Activated CD4-positive, alpha-beta T cell treated with anti-CD3 and anti-CD28 coated beads, Interleukin-2, amount 50 U/mL, for 16 hours (primary cell): ENCODE results near the gene SETD7.

Source experiments
- DNase-seq: peaks from one replicate; pipeline ENCODE4 v3.0.0-alpha.2; 2020

The SETD7 gene

DNA sequence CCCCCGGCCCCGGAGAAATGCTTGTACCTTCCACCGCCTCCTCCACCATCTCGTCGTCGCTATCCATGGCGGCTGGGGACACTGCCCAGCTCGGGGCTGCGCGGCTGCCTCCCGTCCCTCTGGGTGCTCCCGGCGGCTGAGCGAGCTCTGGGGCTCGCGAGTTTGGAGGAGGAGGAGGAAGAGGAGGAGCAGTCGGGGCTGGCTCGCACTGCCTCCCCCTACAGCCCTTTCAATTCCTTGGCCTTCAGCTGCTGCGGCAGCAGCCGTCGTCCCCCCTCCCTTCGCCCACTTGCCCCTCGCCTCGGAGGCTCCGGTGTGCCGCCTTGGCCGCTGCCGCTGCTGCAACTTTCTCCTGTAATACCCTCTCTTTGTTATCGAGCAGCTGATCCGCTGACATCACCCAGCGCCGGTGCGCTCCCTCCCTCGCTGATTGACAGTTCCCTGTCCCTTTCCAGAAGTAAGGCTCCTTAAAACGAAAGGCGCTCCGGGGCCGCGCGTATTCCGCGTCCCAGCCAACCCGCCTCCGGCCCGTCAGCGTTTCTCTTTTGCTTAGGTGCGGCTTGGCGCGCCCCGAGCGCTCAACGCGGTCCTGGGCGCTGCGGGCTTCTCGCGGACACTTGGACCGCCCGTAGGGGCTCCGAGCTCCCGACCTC lies at the start of gene SETD7:
SETD7 (minus strand) TSS at position 149 of the 653 bp plus-strand sequence; CDS start at position 67, 82 bp downstream.
- DNase-seq: peak; percentile 67

DNA sequence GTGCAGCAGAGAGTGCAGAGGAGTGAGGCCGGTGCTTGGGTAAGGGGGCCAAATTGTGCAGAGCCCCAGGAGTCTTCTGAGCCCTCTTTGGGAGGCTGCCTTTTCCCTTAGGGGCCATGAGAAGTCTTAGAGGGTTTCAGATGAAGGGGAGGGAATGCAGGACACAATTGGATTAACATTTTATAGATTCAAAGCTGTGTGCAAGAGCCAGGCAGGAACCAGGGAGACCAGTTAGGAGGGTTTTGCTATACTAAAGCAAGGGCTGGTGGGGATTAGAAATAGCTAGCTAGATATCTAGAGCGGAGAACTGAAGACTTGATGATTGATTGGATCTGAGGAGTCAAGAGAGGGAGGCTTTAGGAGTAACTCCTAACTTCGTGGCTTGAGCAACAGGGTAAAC lies 49.5 kb upstream of the SETD7 start:
- no peak for DNase-seq

DNA sequence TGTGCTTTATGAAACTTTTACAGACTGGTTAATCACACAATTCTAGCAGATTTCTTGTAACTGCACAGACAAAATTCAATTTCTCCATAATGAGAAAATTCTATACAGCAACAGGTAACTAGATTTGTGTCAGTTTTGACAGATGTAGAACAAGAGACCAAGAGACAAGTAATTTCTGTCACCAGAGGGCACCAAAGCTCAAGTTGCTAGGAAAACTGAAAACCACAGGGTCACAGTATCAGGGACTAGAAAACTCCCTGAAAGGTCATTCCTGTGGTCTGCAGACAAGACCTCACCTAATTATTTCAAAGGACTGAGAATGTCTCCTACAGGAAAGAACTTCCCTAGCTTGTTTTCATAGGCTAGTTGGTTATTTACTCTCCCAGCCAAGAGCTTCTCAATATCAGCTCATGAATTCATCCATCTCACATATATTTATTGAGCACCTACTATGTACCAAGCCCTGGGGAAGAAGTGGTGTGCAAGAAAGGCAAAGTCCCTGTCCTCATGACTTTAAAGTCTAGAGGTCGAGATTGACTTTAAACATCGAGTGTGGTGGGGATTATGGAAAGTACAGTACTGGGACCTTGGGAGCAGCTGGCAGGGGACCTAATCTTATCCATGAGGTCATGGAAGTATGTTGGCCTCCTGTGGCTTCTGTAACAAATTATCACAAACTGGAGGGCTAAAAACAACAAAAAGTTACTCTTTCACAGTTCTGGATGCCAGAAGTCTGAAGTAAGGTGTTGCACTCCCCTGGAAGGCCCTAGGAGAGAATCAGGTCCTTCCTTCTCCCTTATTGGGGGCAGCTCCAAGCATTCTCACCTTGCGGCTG lies 47.8 kb upstream of the SETD7 start:
- DNase-seq: peak; percentile 58

DNA sequence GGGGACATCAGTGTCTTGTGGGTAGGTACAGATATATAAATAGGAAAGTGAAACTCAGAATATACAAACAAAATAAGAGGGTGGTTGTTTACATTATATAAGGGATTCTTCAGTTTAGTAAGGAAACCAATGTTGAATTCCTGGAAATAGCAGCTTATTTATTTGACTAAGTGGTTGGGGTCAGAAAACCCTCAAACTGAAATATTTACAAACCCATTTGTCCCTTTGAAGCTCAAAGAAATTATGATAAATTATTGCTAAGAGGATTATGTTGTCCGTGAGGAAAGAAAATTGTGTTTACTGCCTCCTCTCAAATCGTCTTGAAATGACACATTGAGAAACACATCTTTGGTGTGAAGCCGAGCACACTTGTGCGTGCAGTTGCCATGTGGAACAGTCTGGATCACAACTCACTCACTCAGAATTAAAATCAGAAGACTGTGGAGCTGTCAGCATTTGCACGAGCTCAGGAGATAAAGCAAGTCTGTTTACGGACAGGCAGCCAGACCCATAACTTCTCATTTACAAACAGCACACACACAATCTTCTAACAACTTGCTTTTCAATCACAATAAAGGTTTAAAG lies 46.8 kb upstream of the SETD7 start:
- no peak for DNase-seq

GRCh38 chr4:139600662-139601061 lies 44.6 kb upstream of the SETD7 start:
- no peak for DNase-seq

DNA sequence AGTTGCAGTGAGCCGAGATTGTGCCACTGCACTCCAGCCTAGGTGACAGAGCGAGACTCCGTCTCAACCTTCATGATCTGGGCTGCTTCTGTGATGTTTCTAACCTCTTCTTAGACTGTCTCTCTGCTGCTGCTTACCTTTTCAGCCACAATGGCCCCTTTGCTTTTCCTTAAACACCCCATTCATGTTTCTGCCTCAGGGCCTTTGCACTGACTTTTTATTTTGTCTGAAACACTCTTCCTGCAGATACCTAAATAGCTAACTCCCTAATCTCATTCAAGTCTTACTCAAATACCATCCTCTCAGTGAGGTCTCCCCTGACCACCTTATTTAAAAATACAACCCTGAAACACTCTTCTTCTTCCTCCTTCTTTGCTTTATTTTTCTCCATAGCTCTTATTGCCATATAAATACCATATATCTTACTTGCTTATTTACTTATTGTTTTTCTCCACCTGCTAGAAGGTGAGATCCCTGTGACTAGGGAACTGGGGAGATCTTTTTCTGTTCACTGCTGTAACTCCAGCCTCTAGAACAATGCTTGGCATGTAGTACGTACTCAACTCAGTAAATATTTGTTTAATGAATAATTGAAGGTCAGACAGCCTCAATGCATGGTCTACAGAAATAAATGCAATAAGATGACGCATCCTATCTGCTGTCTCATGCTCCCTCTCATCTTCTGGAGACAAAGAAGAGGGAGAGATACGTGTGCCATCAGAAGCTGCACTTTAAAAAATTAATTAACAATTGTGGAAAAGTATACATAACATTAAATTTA lies 43.8 kb upstream of the SETD7 start:
- no peak for DNase-seq

GRCh38 chr4:139599076-139599475 lies 43.1 kb upstream of the SETD7 start:
- no peak for DNase-seq

GRCh38 chr4:139596684-139597279 lies 40.8 kb upstream of the SETD7 start:
- no peak for DNase-seq

DNA sequence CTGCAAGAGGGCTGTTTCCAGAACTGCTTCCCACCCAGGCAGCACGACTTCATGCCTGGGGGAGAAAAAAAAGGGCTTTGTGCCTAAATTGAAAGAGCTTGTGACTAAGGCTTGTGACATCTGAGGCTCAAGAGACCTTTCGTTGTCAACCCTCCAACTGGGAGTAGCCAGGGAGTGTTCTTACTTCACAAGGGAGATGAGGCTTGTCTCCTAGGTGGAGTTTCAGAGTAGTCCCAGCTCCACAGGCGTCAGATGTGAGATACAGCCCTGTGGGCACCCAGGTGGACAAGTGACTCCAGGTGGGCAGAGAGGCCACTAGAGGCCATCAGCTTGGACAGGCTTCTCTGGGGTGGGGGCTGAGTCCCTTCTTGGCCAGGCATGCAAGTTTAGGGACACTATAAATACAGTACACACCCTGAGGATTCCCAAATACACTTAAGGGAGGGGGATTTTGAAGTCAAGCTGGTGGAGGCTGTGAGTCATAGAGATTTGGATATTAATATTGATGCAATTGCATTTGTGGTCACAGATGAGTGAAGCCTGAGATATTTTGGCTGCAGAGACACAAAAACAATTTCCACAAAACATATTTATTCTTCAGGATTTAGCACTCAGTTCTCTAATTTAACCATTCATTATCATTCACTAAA lies 40.1 kb upstream of the SETD7 start:
- DNase-seq: no peak

DNA sequence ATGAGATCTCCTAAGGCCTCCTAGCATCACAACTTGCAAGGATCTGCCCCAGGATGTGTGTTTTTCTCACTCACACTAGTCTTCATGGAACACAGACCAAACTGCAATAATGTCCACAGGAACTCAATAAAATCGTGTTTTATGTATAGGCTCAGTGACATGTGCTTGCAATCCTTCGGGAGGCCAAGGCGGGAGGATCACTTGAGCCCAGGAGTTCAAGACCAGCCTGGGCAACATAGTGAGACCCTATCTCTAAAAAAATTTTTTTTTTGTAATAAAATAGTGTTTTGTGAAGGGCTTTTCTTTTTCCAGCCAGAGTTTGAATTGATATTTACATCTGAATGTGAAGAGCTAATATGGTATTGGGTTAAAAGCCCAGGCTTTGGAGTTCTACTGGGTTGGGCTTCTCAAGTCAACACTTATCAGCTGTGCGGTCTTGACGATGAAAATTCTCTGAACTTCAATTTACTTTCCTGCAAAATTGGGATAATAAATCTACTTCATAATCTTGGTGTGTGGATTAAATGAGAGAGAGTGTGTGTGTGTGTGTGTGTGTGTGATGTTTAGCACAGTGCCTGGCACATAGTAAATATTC lies 38.7 kb upstream of the SETD7 start:
- DNase-seq: no peak

- no peak for DNase-seq
These were observed 37.1 kb upstream of the SETD7 start for GRCh38 chr4:139593091-139593564.

- DNase-seq: no peak
These were observed 33.5 kb upstream of the SETD7 start for GRCh38 chr4:139589336-139590018.

DNA sequence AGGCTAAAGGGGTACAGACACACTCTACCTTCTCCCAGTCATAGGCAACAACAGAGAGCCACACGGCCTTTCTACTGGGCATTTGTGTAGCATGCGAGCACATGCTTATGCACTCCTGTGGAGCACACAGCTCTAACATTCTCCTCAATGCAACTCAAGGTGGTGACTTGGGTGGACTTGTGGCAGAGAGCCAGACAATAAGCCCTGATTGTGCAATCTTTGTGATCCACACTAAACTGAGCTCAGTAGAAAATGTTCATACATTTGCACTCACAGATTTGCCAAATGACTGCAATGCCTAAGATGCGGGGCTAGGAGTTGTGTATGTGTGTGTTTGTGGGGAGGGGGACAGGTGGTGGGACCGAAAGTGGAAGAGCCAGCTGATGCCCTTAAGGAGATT lies 31.4 kb upstream of the SETD7 start:
- DNase-seq: no peak

- DNase-seq: no peak
These were observed 29.5 kb upstream of the SETD7 start for GRCh38 chr4:139585473-139585872.

DNA sequence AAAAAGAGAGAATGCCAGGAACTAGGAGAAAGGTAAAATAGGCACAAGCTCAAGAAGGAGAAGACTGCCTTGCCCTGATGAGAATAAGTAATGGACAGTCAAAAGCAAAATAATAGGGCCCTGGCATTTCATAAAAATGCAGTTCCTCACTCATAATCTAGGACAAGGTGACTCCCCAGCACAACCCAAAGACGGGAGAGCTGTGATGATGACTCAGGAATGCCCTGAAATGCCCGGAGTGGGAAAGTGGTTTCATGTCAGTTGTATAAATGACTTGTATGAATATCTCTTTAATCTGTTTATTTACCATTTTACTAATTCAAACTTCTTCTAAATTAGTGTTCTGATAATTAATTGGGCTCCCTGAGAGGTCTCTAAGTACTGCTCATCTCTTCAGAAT lies 28.8 kb upstream of the SETD7 start:
- DNase-seq: no peak

- DNase-seq: no peak
These were observed 28.0 kb upstream of the SETD7 start for GRCh38 chr4:139584013-139584412.

DNA sequence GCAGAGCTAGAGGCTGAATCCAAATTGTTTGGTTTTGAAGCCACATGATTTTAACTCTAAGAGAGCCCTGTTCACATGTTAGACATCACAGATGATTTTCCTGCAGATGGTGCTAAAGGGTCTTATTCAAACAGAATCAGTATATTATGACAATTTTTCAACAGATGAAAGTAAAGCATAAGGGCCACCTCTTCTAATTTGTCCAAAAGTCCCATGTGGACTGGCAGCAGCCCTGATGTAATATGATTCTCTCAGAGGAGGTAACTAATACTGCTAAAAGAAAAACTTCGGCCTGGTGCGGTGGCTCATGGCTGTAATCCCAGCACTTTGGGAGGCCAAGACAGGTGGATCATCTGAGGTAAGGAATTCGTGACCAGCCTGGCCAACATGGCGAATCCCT lies 26.0 kb upstream of the SETD7 start:
- no peak for DNase-seq

DNA sequence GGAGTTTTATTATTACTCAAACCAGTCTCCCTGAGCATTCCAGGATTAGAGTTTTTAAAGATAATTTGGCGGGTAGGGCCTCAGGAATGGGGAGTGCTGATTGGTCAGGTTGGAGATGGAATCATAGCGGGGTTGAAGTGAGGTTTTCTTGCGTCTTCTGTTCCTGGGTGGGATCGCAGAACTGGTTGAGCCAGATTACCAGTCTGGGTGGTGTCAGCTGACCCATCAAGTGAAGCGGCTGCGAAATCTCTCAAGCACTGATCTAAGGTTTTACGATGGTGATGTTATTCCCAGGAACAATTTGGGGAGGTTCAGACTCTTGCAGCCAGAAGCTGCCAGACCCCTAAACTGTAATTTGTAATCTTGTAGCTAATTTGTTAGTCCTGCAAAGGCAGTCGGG lies 25.1 kb upstream of the SETD7 start:
- DNase-seq: no peak

GRCh38 chr4:139576219-139576618 lies 20.2 kb upstream of the SETD7 start:
- DNase-seq: no peak

GRCh38 chr4:139575072-139575471 lies 19.1 kb upstream of the SETD7 start:
- DNase-seq: no peak

GRCh38 chr4:139574641-139575040 lies 18.6 kb upstream of the SETD7 start:
- no peak for DNase-seq
